ENCODE measurements around the gene HS2ST1. TPM values are rescaled to one million over a fixed set of nuclear protein-coding genes. Genes with fewer than 3 reads are reported as not detected.
A peak's percentile ranks its signal among the peaks of the same experiment; 100 is the strongest.

The HS2ST1 gene
- total RNA-seq, 1 donor from 2014 or later = 36.7 TPM

DNA sequence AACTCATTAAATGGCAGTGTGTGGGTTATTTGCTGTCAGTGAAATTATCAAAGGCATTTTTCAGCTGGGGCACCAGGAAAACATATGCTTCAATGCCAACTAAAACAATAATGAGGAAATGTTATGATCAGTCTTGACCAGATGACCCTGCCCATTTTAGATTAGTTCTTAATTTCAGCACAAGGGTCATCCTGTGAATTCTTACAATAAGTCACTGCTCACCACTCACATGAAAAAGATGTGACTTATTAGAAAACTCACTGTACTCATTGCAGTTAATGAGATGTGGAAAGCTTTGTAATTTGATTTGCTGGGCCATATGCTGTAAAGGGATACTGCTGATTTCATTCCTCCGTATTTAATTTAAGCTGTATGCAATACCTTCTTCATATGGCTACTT, 235.7 kb downstream of the HS2ST1 start:
- FAIRE-seq (no peak), DNase-seq (ENCODE audit: low spot score in 2 of 2) (no peak)

DNA sequence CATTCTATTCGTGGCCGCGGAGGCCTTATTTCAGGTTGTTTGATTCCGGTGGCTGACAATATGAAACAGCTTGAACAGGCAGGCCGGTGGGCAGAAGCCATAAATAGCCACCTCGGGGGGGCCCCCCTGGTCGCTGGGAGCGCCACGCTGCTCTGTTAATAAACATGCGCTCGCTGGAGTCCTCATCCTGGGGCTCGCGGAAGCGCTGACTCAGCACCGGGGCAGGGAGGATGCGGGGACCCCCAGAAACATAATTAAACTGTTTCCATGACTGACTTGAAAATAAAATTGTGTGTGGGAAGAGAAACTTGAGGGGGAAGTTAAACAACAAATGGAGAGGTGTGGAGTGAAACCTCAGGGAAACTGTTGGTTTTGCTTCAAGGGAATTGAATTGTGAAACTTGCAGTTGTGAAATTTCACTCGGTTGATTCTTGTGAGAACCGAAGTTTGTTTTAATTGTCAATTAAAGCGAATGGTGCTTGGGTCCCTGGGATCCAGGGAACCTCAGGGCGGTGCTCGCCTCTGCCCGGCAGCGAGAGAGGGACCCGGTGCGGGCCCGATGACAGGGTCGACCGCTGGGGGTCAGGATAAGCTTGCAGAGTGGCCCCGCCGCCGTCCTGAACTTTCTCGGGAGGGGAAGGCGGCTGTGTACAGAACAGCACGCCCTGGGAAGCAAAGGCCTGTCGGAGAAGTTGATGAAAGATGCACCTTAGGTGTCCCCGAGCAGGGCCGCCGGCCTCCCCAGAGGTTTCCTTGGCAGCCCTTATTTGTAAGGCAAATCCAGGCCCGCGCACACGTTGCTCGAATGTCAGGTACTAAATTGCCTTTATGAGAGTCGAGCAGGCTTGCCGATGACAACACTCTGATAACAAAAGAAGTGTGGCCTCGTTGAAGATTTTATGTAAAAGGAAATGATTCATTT, 237.3 kb downstream of the HS2ST1 start:
- DNase-seq (ENCODE audit: low spot score in 2 of 2) (peak in 1 of 2 donors; percentile 54), FAIRE-seq (no peak)

DNA sequence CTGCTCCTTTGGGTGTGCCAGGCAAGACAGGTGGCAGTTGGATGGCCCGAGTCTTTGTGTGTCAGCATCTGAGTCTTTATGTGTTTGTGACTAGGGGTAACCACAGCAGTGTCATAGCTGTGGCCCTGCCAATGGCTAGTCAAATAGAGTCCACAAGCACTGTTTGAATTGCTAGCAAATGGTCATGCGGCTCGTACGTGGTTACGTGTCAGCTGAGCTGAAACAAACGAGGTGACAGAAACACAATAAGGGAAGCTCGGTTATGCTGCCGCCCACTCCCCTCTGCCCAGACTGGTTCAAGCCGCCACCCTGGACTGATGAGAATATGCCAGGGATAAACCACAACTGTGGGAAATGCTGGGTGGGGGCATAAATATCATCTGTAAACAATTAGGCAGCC, 239.9 kb downstream of the HS2ST1 start:
- DNase-seq (ENCODE audit: low spot score in 2 of 2) (no peak), FAIRE-seq (no peak)

DNA sequence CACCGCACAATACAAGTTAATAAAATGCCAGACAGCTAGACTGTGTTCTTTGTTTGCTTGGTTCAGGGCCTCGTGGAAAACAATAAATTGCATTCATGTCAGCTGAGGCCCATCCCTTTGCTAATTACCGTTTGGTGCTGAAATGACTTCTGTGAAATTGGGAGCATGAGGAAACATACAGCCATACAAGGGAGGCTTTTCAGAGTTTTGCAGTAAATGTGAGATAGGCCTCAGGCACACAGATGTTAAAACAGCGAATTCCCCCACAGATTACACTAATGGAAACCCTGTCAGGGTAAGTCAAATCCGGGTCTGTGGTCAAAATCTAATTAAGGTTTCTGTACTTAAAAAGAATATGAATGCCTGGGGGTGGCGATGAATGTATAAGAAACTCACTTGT, 240.7 kb downstream of the HS2ST1 start:
- no peak for FAIRE-seq
- DNase-seq (ENCODE audit: low spot score in 2 of 2) = no peak

DNA sequence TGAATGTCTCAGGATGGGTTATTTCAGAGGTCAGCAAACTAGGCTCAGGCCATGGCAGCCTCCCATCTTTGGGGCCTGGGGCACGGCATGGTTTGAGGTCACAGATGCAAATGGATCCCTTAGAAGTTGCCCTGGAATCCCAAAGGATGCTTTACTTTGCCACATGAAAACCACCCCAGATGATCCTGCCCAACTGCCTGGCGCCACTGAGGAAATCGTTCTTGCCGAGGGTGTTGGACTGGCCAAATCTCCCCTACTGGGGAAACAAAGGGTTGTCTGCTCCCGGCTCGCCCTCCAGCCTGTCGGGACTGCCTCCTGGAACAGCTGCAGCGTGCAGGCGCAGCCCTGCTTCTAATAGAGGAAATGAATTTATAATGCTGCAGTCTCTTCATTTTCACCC, 241.2 kb downstream of the HS2ST1 start:
- DNase-seq (ENCODE audit: low spot score in 2 of 2) = no peak
- FAIRE-seq = no peak

DNA sequence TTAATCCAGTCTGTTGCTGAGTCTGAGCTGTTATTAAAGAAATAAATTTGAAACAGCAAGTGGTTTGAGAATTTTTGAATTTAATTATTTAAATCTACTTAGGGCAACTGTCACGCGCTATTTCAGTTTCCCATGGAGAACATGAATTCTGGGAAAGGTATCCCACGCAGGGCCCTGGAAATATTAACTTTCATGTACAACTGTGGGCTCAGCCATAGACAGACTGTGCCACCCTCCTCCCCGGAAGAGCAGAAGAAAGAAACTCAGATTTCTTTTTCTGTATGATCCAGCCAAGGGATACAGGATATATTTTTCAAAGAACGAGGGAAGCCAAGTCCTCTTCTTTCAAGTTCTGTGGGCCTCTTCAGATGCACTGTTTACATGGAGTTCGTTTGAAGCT, 241.7 kb downstream of the HS2ST1 start:
- DNase-seq (ENCODE audit: low spot score in 2 of 2) (no peak), FAIRE-seq (no peak)

DNA sequence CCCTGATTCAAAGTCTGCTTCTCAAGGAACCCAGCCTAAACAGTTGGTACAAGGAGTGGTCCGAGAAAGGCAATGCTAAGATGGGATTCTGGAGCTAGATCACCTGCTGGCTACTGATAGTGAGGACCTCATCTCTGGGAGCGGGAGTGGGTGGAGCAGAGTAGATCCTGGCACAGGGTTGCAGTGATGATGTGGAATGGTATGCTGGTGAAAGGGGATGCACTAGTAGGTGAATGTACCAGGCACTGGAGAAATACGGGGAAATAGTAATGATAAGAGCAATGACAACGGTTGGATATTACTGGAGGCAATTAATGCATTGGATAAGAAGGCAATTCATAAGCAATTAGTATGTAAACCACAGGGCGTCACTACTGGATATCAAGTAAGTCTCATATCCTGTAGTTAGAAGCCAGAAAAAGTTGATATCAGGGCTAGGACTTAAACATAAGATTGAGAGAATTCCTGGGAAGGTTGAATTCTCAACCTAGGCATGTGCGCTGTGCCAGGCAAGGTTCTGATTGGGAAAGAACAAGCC, 245.0 kb downstream of the HS2ST1 start:
- DNase-seq (ENCODE audit: low spot score in 2 of 2) (no peak), FAIRE-seq (no peak)

Other genes starting within 250 kb of the HS2ST1 start
- gene SH3GLB1, start 210.1 kb upstream of the HS2ST1 start, total RNA-seq = 120 TPM
- gene SELENOF, start 509 bp upstream of the HS2ST1 start, total RNA-seq = 169 TPM

All from frontal cortex (tissue), 4 donors.